ENCODE data around the gene LMO1.

DNA sequence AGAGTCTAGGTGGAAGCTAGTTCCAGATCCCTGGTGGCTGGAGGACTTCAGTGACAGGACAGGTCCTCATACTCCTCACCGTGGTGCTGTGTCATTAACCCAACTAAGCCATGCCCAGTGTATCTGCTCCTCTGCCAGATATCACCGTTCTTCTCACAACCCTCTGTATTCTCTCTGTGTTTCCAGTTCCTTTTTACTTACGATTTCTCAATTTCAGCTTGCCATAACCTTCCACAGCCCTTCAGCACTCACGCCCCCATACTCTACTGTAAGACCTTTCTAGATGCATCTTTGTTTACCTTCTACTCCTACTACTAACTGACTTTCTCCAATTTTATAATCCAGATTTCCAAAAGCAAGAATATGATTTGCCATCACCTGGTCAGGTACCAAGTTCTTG lies 68.7 kb downstream of the LMO1 start:
- TF ChIP-seq, protein P1, sequence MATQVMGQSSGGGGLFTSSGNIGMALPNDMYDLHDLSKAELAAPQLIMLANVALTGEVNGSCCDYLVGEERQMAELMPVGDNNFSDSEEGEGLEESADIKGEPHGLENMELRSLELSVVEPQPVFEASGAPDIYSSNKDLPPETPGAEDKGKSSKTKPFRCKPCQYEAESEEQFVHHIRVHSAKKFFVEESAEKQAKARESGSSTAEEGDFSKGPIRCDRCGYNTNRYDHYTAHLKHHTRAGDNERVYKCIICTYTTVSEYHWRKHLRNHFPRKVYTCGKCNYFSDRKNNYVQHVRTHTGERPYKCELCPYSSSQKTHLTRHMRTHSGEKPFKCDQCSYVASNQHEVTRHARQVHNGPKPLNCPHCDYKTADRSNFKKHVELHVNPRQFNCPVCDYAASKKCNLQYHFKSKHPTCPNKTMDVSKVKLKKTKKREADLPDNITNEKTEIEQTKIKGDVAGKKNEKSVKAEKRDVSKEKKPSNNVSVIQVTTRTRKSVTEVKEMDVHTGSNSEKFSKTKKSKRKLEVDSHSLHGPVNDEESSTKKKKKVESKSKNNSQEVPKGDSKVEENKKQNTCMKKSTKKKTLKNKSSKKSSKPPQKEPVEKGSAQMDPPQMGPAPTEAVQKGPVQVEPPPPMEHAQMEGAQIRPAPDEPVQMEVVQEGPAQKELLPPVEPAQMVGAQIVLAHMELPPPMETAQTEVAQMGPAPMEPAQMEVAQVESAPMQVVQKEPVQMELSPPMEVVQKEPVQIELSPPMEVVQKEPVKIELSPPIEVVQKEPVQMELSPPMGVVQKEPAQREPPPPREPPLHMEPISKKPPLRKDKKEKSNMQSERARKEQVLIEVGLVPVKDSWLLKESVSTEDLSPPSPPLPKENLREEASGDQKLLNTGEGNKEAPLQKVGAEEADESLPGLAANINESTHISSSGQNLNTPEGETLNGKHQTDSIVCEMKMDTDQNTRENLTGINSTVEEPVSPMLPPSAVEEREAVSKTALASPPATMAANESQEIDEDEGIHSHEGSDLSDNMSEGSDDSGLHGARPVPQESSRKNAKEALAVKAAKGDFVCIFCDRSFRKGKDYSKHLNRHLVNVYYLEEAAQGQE (IDR thresholded peaks at IDR 0.05; ENCODE audit: low read depth), result no peak
- TF ChIP-seq ZNF274 (IDR thresholded peaks at IDR 0.05; ENCODE audit: low read depth, low read length), result no peak
- TF ChIP-seq EZH2 (IDR thresholded peaks at IDR 0.05), result no peak

Data from HCT116 (cell line).